DMS79 (cell line): Measurements from ENCODE around the gene IL13RA1.
"Not testable (repeated sequence)": the region's sequence is repeated elsewhere in the genome, so short reads cannot be mapped to it uniquely, and the experiment has no call there.

Source experiments
- DNase-seq: peaks from one replicate; lab custom pipeline; 2025; lab: John Stamatoyannopoulos, UW

Gene IL13RA1

GRCh38 chrX:118726887-118727685 lies at the start of gene IL13RA1:
Gene IL13RA1 (plus strand): TSS chrX:118727606. CDS start chrX:118727639, 33 bp downstream.
- DNase-seq, result peak; percentile 40

GRCh38 chrX:118679290-118679689 lies 48.1 kb upstream of the IL13RA1 start:
- no peak for DNase-seq

- DNase-seq, result no peak
Measured at GRCh38 chrX:118682258-118683014, 45.0 kb upstream of the IL13RA1 start.

- DNase-seq, result no peak
Measured at GRCh38 chrX:118685393-118685792, 42.0 kb upstream of the IL13RA1 start.

- DNase-seq, result no peak
Measured at GRCh38 chrX:118688935-118689334, 38.5 kb upstream of the IL13RA1 start.

- no peak for DNase-seq
Measured at GRCh38 chrX:118693843-118694242, 33.6 kb upstream of the IL13RA1 start.

- DNase-seq, result no peak
Measured at GRCh38 chrX:118694638-118695037, 32.8 kb upstream of the IL13RA1 start.

- no peak for DNase-seq
Measured at GRCh38 chrX:118698516-118699170, 28.8 kb upstream of the IL13RA1 start.

- DNase-seq, result no peak
Measured at GRCh38 chrX:118702741-118703140, 24.7 kb upstream of the IL13RA1 start.

GRCh38 chrX:118706681-118707080 lies 20.7 kb upstream of the IL13RA1 start:
- no peak for DNase-seq

GRCh38 chrX:118714521-118714920 lies 12.9 kb upstream of the IL13RA1 start:
- no peak for DNase-seq

GRCh38 chrX:118715917-118716316 lies 11.5 kb upstream of the IL13RA1 start:
- not testable (repeated sequence) for DNase-seq

GRCh38 chrX:118716833-118717232 lies 10.6 kb upstream of the IL13RA1 start:
- DNase-seq, result not testable (repeated sequence)

GRCh38 chrX:118717678-118718391 lies 9.6 kb upstream of the IL13RA1 start:
- DNase-seq, result no peak

GRCh38 chrX:118718737-118719136 lies 8.7 kb upstream of the IL13RA1 start:
- no peak for DNase-seq

GRCh38 chrX:118720058-118720707 lies 7.2 kb upstream of the IL13RA1 start:
- DNase-seq, result no peak

GRCh38 chrX:118723376-118723775 lies 4.0 kb upstream of the IL13RA1 start:
- DNase-seq, result no peak

GRCh38 chrX:118724365-118724764 lies 3.0 kb upstream of the IL13RA1 start:
- DNase-seq, result no peak

- no peak for DNase-seq
Measured at GRCh38 chrX:118724775-118725174, 2.6 kb upstream of the IL13RA1 start.

GRCh38 chrX:118726396-118726795 lies 1.0 kb upstream of the IL13RA1 start:
- no peak for DNase-seq

- no peak for DNase-seq
Measured at GRCh38 chrX:118727686-118728339, 407 bp downstream of the IL13RA1 start.
